ENCODE data around the gene EID2. TPM values are rescaled to one million over a fixed set of nuclear protein-coding genes. Genes with fewer than 3 reads are reported as not detected.

Gene EID2
- total and polyA plus RNA-seq, 2 donors (not counting 3 experiments of a cell fraction or from before 2014, with no cell fraction given): 6.6 to 17.4 TPM

GRCh38 chr19:39558624-39559117 is 18.7 kb upstream of the EID2 start:
- Histone ChIP-seq H3K79me2 (ENCODE audit: control insufficient read depth, insufficient read depth, low read length) (no peaks in the 10 kb centered on the region), H3K27me3 (ENCODE audit: control insufficient read depth in 2 of 2, insufficient read depth in 2 of 2, low read length in 2 of 2) (peaks cover 2 to 3% of the 10 kb centered on the region in 2 experiments), H4K20me1 (replicated peaks; ENCODE audit: control insufficient read depth, extremely low read depth, insufficient read depth, low read length) (no peaks in the 10 kb centered on the region), H3K9me3 (replicated peaks; ENCODE audit: control insufficient read depth, insufficient read depth, low read length) (no peaks in the 10 kb centered on the region), H3K4me1 (ENCODE audit: control insufficient read depth, extremely low read depth, insufficient read depth, low read length) (no peaks in the 10 kb centered on the region), H3K27ac (ENCODE audit: insufficient read depth, low read depth, low read length) (no peak overlapping the region), H2AFZ (ENCODE audit: low read depth, low read length) (no peak overlapping the region), H3K4me2 (ENCODE audit: insufficient read depth, low read length) (no peak overlapping the region), H3K36me3 (ENCODE audit: control insufficient read depth in 2 of 2, extremely low read depth in 1 of 2, insufficient read depth in 2 of 2, low read length in 2 of 2) (no peaks in the 10 kb centered on the region), H3K4me3 (replicated peaks in 1 of 3; ENCODE audit: insufficient read depth in 1 of 3, low read depth in 1 of 3, low read length in 3 of 3) (no peak overlapping the region), H3K9me1 (replicated peaks; ENCODE audit: control insufficient read depth, extremely low read depth, insufficient read depth, low read length) (no peaks in the 10 kb centered on the region), H3K9ac (replicated peaks; ENCODE audit: extremely low read depth, insufficient read depth, low read length) (no peak overlapping the region)
- DNase-seq (ENCODE audit: low read depth, low spot score): no peak
- no TSS peak for BruUV-seq (replicated peaks)
- intact Hi-C loops (cut with micrococcal nuclease) (no loop called here), dilution Hi-C loops (cut with MboI; ENCODE audit: extremely low pct_ligation_motif_present, low sequenced_read_pairs) (no loop called here)
- FAIRE-seq: no peak
- ChIA-PET POLR2A (no interaction called here), CTCF (no interaction called here)
- TF ChIP-seq EZH2 (IDR thresholded peaks at IDR 0.05; ENCODE audit: borderline replicate concordance, low read depth, low read length, severe bottlenecking): no peak
- TF ChIP-seq FOS (IDR thresholded peaks at IDR 0.05; ENCODE audit: borderline replicate concordance, insufficient read depth, low read length): no peak

GRCh38 chr19:39557811-39558623 is 18.1 kb upstream of the EID2 start:
- intact Hi-C loops (cut with micrococcal nuclease) (no loop called here), dilution Hi-C loops (cut with MboI; ENCODE audit: extremely low pct_ligation_motif_present, low sequenced_read_pairs) (no loop called here)
- Histone ChIP-seq H2AFZ (ENCODE audit: low read depth, low read length) (no peak overlapping the region), H3K27ac (ENCODE audit: insufficient read depth, low read depth, low read length) (no peak overlapping the region), H3K9me1 (replicated peaks; ENCODE audit: control insufficient read depth, extremely low read depth, insufficient read depth, low read length) (no peaks in the 10 kb centered on the region), H3K36me3 (ENCODE audit: control insufficient read depth in 2 of 2, extremely low read depth in 1 of 2, insufficient read depth in 2 of 2, low read length in 2 of 2) (no peaks in the 10 kb centered on the region), H4K20me1 (replicated peaks; ENCODE audit: control insufficient read depth, extremely low read depth, insufficient read depth, low read length) (no peaks in the 10 kb centered on the region), H3K27me3 (ENCODE audit: control insufficient read depth in 2 of 2, insufficient read depth in 2 of 2, low read length in 2 of 2) (peaks cover 4 to 5% of the 10 kb centered on the region in 2 experiments), H3K9me3 (replicated peaks; ENCODE audit: control insufficient read depth, insufficient read depth, low read length) (no peaks in the 10 kb centered on the region), H3K4me1 (ENCODE audit: control insufficient read depth, extremely low read depth, insufficient read depth, low read length) (no peaks in the 10 kb centered on the region), H3K9ac (replicated peaks; ENCODE audit: extremely low read depth, insufficient read depth, low read length) (no peak overlapping the region), H3K79me2 (ENCODE audit: control insufficient read depth, insufficient read depth, low read length) (no peaks in the 10 kb centered on the region), H3K4me2 (ENCODE audit: insufficient read depth, low read length) (no peak overlapping the region), H3K4me3 (replicated peaks in 1 of 3; ENCODE audit: insufficient read depth in 1 of 3, low read depth in 1 of 3, low read length in 3 of 3) (no peak overlapping the region)
- ChIA-PET CTCF (no interaction called here), POLR2A (no interaction called here)
- no TSS peak for BruUV-seq (replicated peaks)
- no peak for DNase-seq (ENCODE audit: low read depth, low spot score)
- TF ChIP-seq CTCF (IDR thresholded peaks at IDR 0.05; ENCODE audit: extremely low read depth in 1 of 2, insufficient read depth in 1 of 2, low read depth in 1 of 2, low read length in 2 of 2) (no peak), MAX (IDR thresholded peaks at IDR 0.05; ENCODE audit: insufficient read depth, insufficient read length) (no peak), FOS (IDR thresholded peaks at IDR 0.05; ENCODE audit: borderline replicate concordance, insufficient read depth, low read length) (no peak), POLR2AphosphoS5 (IDR thresholded peaks at IDR 0.05; ENCODE audit: insufficient read depth, low read depth, low read length) (no peak), GATA2 (IDR thresholded peaks at IDR 0.05; ENCODE audit: insufficient read depth, insufficient read length, low read depth, low read length) (no peak), MYC (IDR thresholded peaks at IDR 0.05; ENCODE audit: low read depth, low read length) (no peak), EZH2 (IDR thresholded peaks at IDR 0.05; ENCODE audit: borderline replicate concordance, low read depth, low read length, severe bottlenecking) (no peak), POLR2A (IDR thresholded peaks at IDR 0.05; ENCODE audit: low read depth, low read length) (no peak), JUN (IDR thresholded peaks at IDR 0.05; ENCODE audit: borderline replicate concordance, insufficient read depth, insufficient read length, low read depth) (no peak)
- FAIRE-seq: no peak
